HepG2 (cell line): ENCODE results near the gene TRPV2. TPM values are rescaled to one million over a fixed set of nuclear protein-coding genes. Genes with fewer than 3 reads are reported as not detected.

ENCODE experiments used
- AKAP8 ChIP-seq: sonication (generic); formaldehyde crosslinking; IDR thresholded peaks from 2 replicates; pipeline ENCODE4 v1.5.1; 2020; ENCODE audit warnings: mild to moderate bottlenecking, missing genetic modification reagents
- DRAP1 ChIP-seq: IDR thresholded peaks from 2 replicates; pipeline ENCODE4 v1.6.1; 2016; ENCODE audit warnings: missing genetic modification reagents, missing compliant biosample characterization
- KDM2A ChIP-seq: sonication (generic); formaldehyde crosslinking; IDR thresholded peaks from 2 replicates; pipeline ENCODE4 v1.4.0; 2020; ENCODE audit warnings: low read depth, missing genetic modification reagents, borderline replicate concordance
- MAFG ChIP-seq: sonication (generic); formaldehyde crosslinking; IDR thresholded peaks from 2 replicates; pipeline ENCODE4 v1.5.1; 2020; ENCODE audit warnings: mild to moderate bottlenecking, missing genetic modification reagents
- MXD4 ChIP-seq: IDR thresholded peaks from 2 replicates; pipeline ENCODE4 v1.6.1; 2016; ENCODE audit warnings: mild to moderate bottlenecking, missing biosample characterization, missing genetic modification reagents
- NCOA2 ChIP-seq: sonication (generic); formaldehyde crosslinking; IDR thresholded peaks from 2 replicates; pipeline ENCODE4 v1.8.0; 2022; ENCODE audit warnings: inconsistent platforms
- NFE2 ChIP-seq: sonication (generic); formaldehyde crosslinking; IDR thresholded peaks from 2 replicates; pipeline ENCODE4 v1.4.0; 2020; ENCODE audit warnings: missing genetic modification reagents
- NFYC ChIP-seq: IDR thresholded peaks from 2 replicates; pipeline ENCODE4 v1.6.1; 2016; ENCODE audit warnings: missing genetic modification reagents, missing compliant biosample characterization
- NR2F2 ChIP-seq: IDR thresholded peaks from 2 replicates; pipeline ENCODE4 v1.6.1; 2012; ENCODE audit warnings: low read depth, inconsistent platforms, borderline replicate concordance
- ONECUT2 ChIP-seq: sonication (generic); formaldehyde crosslinking; IDR thresholded peaks from 2 replicates; pipeline ENCODE4 v1.4.0; 2020; ENCODE audit warnings: missing genetic modification reagents
- SALL2 ChIP-seq: sonication (generic); formaldehyde crosslinking; IDR thresholded peaks from 2 replicates; pipeline ENCODE4 v1.8.1; 2023; ENCODE audit warnings: mild to moderate bottlenecking, missing genetic modification reagents, inconsistent platforms
- SIX4 ChIP-seq: sonication (generic); formaldehyde crosslinking; IDR thresholded peaks from 2 replicates; pipeline ENCODE4 v1.4.0; 2020; ENCODE audit warnings: missing genetic modification reagents
- SPEN ChIP-seq: sonication (generic); formaldehyde crosslinking; IDR thresholded peaks from 2 replicates; pipeline ENCODE4 v1.5.1; 2020; ENCODE audit warnings: low read depth, mild to moderate bottlenecking, missing genetic modification reagents
- THAP8 ChIP-seq: sonication (generic); formaldehyde crosslinking; IDR thresholded peaks from 2 replicates; pipeline ENCODE4 v1.5.1; 2020; ENCODE audit warnings: missing genetic modification reagents, mild to moderate bottlenecking, borderline replicate concordance
- TOE1 ChIP-seq: sonication (generic); formaldehyde crosslinking; IDR thresholded peaks from 2 replicates; pipeline ENCODE4 v1.4.0; 2020; ENCODE audit warnings: mild to moderate bottlenecking, missing genetic modification reagents
- ZBTB1 ChIP-seq: sonication (generic); formaldehyde crosslinking; IDR thresholded peaks from 2 replicates; pipeline ENCODE4 v1.4.0; 2020; ENCODE audit warnings: missing genetic modification reagents, borderline replicate concordance
- ZKSCAN1 ChIP-seq: fragments of 150-350 bp; IDR thresholded peaks from 2 replicates; pipeline ENCODE4 v1.6.1; 2014; ENCODE audit warnings: low read length
- ZKSCAN5 ChIP-seq: sonication (generic); formaldehyde crosslinking; IDR thresholded peaks from 2 replicates; pipeline ENCODE4 v1.5.1; 2020; ENCODE audit warnings: mild to moderate bottlenecking, missing genetic modification reagents
- ZNF138 ChIP-seq: sonication (generic); formaldehyde crosslinking; IDR thresholded peaks from 2 replicates; pipeline ENCODE4 v1.5.0; 2020; ENCODE audit warnings: mild to moderate bottlenecking, low read depth, missing genetic modification reagents
- ZNF292 ChIP-seq: sonication (generic); formaldehyde crosslinking; IDR thresholded peaks from 2 replicates; pipeline ENCODE4 v1.8.1; 2022; ENCODE audit warnings: mild to moderate bottlenecking, low read depth, missing genetic modification reagents, borderline replicate concordance
- ZNF367 ChIP-seq: sonication (generic); formaldehyde crosslinking; IDR thresholded peaks from 2 replicates; pipeline ENCODE4 v1.4.0; 2020; ENCODE audit warnings: missing genetic modification reagents, borderline replicate concordance
- ZNF576 ChIP-seq: sonication (generic); formaldehyde crosslinking; IDR thresholded peaks from 2 replicates; pipeline ENCODE4 v1.4.0; 2020; ENCODE audit warnings: mild to moderate bottlenecking, missing genetic modification reagents
- ZNF7 ChIP-seq: IDR thresholded peaks from 2 replicates; pipeline ENCODE4 v1.6.1; 2016; ENCODE audit warnings: missing biosample characterization, missing genetic modification reagents
- ZNF788 ChIP-seq: sonication (generic); formaldehyde crosslinking; IDR thresholded peaks from 2 replicates; pipeline ENCODE4 v1.5.0; 2020; ENCODE audit warnings: mild to moderate bottlenecking, missing genetic modification reagents, borderline replicate concordance
- polyA plus RNA-seq, 8 experiments: library from polyadenylated mRNA; depleted of rRNA in 3 of 8; stranded (reverse) in 7 of 8; unstranded in 1 of 8; fragments of >200 nt; fragmentation: Illumina TruSeq in 4 of 8; extraction: Trizol in 4 of 8; gene quantifications; 2 replicates each; pipeline versions ENCODE4 v1.2.1 to v1.2.3, GENCODE V29; 2011 to 2016; ENCODE audit warnings: low read depth in 4 of 8, missing spikeins in 1 of 8, mixed read lengths in 1 of 8; ENCODE audit not compliant: insufficient read depth in 1 of 8
- total RNA-seq, 5 experiments: library from RNA; depleted of rRNA; stranded (reverse); fragments of >200 nt; fragmentation: Illumina TruSeq; extraction: Trizol; gene quantifications; 2 replicates each; pipeline ENCODE4 v1.2.3, GENCODE V29; 2016; ENCODE audit warnings: low read depth in 1 of 5
- TF ChIP-seq, protein P1 (sequence below): sonication (generic); formaldehyde crosslinking; IDR thresholded peaks from 2 replicates; pipeline ENCODE4 v1.4.0; 2020; ENCODE audit warnings: missing genetic modification reagents
- TF ChIP-seq, protein P2 (sequence below): sonication (generic); formaldehyde crosslinking; IDR thresholded peaks from 2 replicates; pipeline ENCODE4 v1.4.0; 2020; ENCODE audit warnings: mild to moderate bottlenecking, missing genetic modification reagents, borderline replicate concordance

Gene TRPV2
- total and polyA plus RNA-seq, 2 of the 13 experiments (the other 11 are each of a cell fraction or from before 2014, with no cell fraction given), result 13.6 to 21.3 TPM

DNA sequence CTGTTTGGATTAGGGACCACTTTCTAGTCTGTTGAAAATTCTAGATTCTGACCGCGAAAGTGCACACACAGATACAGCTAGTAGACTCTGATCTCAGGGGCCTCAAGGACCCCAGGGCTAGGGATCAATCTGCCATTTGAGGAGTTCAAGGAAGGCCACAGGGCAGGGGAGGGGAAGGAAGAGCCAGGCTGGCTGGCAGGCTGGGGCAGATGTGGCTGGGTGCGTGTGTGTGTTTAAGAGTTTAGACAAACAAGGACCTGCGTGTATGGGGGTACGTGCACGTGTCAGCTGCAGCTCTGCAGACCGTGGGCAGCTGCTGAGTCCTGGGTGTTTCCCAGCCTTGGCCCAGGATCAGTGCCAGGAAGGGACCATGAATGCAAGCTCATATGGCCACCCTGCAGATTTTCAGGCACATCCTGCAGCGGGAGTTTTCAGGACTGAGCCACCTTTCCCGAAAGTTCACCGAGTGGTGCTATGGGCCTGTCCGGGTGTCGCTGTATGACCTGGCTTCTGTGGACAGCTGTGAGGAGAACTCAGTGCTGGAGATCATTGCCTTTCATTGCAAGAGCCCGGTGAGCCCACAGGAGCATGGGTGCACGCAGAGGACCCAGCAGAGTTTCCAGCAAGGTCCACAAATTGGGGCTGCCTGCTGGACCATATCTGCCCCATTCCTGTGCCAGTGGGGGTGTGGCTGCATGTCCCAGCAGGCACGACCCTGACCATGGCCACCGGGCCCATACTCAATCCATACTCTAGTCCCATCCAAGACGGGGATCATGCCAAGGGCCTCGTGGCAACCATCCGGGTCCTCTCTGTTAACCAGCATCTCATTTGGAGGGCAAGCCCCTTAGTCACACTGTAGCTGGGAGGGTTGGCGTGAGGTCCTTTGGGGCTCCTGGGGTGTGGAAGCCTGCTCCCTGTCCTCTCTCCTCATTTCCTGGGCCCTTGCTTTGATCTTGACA, 10.6 kb downstream of the TRPV2 start (continued):
- TF ChIP-seq ZNF292, result peak; percentile 90; the same call in 1 of the 2 replicates
- TF ChIP-seq ZKSCAN1, result no peak
- TF ChIP-seq NFYC (CRISPR knock-in tag), result no peak
- no peak for TF ChIP-seq ZNF576 (CRISPR knock-in tag)
- TF ChIP-seq, protein P1, sequence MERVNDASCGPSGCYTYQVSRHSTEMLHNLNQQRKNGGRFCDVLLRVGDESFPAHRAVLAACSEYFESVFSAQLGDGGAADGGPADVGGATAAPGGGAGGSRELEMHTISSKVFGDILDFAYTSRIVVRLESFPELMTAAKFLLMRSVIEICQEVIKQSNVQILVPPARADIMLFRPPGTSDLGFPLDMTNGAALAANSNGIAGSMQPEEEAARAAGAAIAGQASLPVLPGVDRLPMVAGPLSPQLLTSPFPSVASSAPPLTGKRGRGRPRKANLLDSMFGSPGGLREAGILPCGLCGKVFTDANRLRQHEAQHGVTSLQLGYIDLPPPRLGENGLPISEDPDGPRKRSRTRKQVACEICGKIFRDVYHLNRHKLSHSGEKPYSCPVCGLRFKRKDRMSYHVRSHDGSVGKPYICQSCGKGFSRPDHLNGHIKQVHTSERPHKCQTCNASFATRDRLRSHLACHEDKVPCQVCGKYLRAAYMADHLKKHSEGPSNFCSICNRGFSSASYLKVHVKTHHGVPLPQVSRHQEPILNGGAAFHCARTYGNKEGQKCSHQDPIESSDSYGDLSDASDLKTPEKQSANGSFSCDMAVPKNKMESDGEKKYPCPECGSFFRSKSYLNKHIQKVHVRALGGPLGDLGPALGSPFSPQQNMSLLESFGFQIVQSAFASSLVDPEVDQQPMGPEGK (CRISPR knock-in tag), result peak; percentile 47; the same call in 1 of the 2 replicates
- TF ChIP-seq ZBTB1, result no peak
- peak; percentile 56; the same call in 1 of the 2 replicates for TF ChIP-seq SPEN (CRISPR knock-in tag)
- TF ChIP-seq TOE1 (CRISPR knock-in tag), result no peak
- TF ChIP-seq NFE2 (CRISPR knock-in tag), result no peak
- no peak; the same call in 1 of the 2 replicates for TF ChIP-seq SALL2 (CRISPR knock-in tag)
- TF ChIP-seq NR2F2, result no peak
- no peak for TF ChIP-seq KDM2A (CRISPR knock-in tag)
- peak; percentile 80; the same call in 1 of the 2 replicates for TF ChIP-seq ZNF788
- peak; percentile 63 for TF ChIP-seq NCOA2 (CRISPR knock-in tag)
- no peak for TF ChIP-seq AKAP8 (CRISPR knock-in tag)
- TF ChIP-seq, protein P2, sequence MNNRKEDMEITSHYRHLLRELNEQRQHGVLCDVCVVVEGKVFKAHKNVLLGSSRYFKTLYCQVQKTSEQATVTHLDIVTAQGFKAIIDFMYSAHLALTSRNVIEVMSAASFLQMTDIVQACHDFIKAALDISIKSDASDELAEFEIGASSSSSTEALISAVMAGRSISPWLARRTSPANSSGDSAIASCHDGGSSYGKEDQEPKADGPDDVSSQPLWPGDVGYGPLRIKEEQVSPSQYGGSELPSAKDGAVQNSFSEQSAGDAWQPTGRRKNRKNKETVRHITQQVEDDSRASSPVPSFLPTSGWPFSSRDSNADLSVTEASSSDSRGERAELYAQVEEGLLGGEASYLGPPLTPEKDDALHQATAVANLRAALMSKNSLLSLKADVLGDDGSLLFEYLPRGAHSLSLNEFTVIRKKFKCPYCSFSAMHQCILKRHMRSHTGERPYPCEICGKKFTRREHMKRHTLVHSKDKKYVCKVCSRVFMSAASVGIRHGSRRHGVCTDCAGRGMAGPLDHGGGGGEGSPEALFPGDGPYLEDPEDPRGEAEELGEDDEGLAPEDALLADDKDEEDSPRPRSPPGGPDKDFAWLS (CRISPR knock-in tag), result no peak
- no peak for TF ChIP-seq THAP8 (CRISPR knock-in tag)
- TF ChIP-seq ZNF7 (CRISPR knock-in tag), result no peak
- no peak for TF ChIP-seq MXD4 (CRISPR knock-in tag)
- no peak for TF ChIP-seq DRAP1
- no peak for TF ChIP-seq ONECUT2
- no peak for TF ChIP-seq ZNF367
- no peak for TF ChIP-seq ZNF138 (CRISPR knock-in tag)
- TF ChIP-seq SIX4 (CRISPR knock-in tag), result no peak
- TF ChIP-seq MAFG (CRISPR knock-in tag), result no peak
- no peak for TF ChIP-seq ZKSCAN5 (CRISPR knock-in tag)
